ENCODE measurements around the gene SPTBN4. TPM values are rescaled to one million over a fixed set of nuclear protein-coding genes. Genes with fewer than 3 reads are reported as not detected.
"Not testable (repeated sequence)": the region's sequence is repeated elsewhere in the genome, so short reads cannot be mapped to it uniquely, and the experiment has no call there.

SPTBN4 gene
- total RNA-seq, 1 donor from 2014 or later, result 0.53 TPM

DNA sequence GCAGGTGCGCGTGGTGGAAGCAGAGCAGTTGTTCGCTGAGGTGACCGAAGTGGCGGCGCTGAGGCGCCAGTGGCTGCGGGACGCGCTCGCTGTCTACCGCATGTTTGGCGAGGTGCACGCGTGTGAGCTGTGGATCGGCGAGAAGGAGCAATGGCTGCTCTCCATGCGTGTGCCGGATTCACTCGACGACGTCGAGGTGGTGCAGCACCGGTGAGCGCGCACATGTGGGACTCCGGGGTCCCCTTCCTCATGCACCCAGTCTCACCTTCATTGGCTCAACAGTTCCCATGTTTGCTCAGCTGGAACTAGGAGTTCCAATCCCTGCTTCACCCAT lies 46.5 kb downstream of the SPTBN4 start:
- intact Hi-C loops (cut with DNase I), result no loop called here
- H3K27me3 ChIP-seq (ENCODE audit: low read depth), result peaks cover 42% of the 10 kb centered on the region
- DNase-seq (no peak), ATAC-seq (no peak)
- H3K9me3 ChIP-seq, result no peaks in the 10 kb centered on the region
- TF ChIP-seq, protein P1, sequence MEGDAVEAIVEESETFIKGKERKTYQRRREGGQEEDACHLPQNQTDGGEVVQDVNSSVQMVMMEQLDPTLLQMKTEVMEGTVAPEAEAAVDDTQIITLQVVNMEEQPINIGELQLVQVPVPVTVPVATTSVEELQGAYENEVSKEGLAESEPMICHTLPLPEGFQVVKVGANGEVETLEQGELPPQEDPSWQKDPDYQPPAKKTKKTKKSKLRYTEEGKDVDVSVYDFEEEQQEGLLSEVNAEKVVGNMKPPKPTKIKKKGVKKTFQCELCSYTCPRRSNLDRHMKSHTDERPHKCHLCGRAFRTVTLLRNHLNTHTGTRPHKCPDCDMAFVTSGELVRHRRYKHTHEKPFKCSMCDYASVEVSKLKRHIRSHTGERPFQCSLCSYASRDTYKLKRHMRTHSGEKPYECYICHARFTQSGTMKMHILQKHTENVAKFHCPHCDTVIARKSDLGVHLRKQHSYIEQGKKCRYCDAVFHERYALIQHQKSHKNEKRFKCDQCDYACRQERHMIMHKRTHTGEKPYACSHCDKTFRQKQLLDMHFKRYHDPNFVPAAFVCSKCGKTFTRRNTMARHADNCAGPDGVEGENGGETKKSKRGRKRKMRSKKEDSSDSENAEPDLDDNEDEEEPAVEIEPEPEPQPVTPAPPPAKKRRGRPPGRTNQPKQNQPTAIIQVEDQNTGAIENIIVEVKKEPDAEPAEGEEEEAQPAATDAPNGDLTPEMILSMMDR (IDR thresholded peaks at IDR 0.05), result no peak
- no peaks in the 10 kb centered on the region for H3K36me3 ChIP-seq
- no peak overlapping the region for H3K4me3 ChIP-seq
- no peak overlapping the region for H3K27ac ChIP-seq
- no peaks in the 10 kb centered on the region for H3K4me1 ChIP-seq

GRCh38 chr19:40513741-40514315 lies 47.0 kb downstream of the SPTBN4 start:
- intact Hi-C loops (cut with DNase I), result no loop called here
- TF ChIP-seq, protein P1 (IDR thresholded peaks at IDR 0.05), result no peak
- DNase-seq (no peak), ATAC-seq (no peak)
- Histone ChIP-seq H3K9me3 (no peaks in the 10 kb centered on the region), H3K27me3 (ENCODE audit: low read depth) (peaks cover 42% of the 10 kb centered on the region), H3K27ac (no peak overlapping the region), H3K4me1 (no peaks in the 10 kb centered on the region), H3K4me3 (no peak overlapping the region), H3K36me3 (no peaks in the 10 kb centered on the region)

DNA sequence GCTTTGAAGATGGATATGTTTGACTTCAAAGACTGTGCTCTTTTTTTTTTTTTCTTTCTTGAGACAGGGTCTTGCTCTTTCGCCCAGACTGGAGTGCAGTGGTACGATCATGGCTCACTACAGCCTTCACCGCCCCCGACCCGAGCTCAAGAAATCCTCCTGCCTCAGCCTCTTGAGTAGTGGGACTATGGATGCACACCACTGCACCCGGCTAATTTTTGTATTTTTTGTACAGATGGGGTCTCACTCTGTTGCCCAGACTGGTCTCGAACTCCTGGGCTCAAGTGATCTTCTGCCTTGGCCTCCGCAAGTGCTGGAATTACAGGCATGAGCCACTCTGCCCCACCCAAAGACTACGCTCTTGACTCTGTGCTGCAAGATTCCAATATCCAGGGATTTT lies 50.4 kb downstream of the SPTBN4 start:
- intact Hi-C loops (cut with DNase I), result no loop called here

GRCh38 chr19:40519352-40520322 lies 52.8 kb downstream of the SPTBN4 start:
- no peaks in the 10 kb centered on the region for H3K9me3 ChIP-seq
- DNase-seq (no peak), ATAC-seq (peak; percentile 53 to 75)
- no peaks in the 10 kb centered on the region for H3K36me3 ChIP-seq
- H3K27ac ChIP-seq, result no peak overlapping the region
- TF ChIP-seq, protein P1 (IDR thresholded peaks at IDR 0.05), result no peak
- H3K4me3 ChIP-seq, result no peak overlapping the region
- intact Hi-C loops (cut with DNase I), result no loop called here
- peaks cover 9% of the 10 kb centered on the region for H3K4me1 ChIP-seq
- peaks cover 28% of the 10 kb centered on the region for H3K27me3 ChIP-seq (ENCODE audit: low read depth)

More for the DNA sequence above, 50.4 kb downstream of the SPTBN4 start:
- Histone ChIP-seq H3K9me3 (no peaks in the 10 kb centered on the region), H3K27me3 (ENCODE audit: low read depth) (peaks cover 51% of the 10 kb centered on the region), H3K27ac (no peak overlapping the region), H3K4me1 (peaks cover 9% of the 10 kb centered on the region), H3K4me3 (no peak overlapping the region), H3K36me3 (no peaks in the 10 kb centered on the region)
- DNase-seq (no peak), ATAC-seq (no peak)
- TF ChIP-seq, protein P1 (IDR thresholded peaks at IDR 0.05), result no peak

GRCh38 chr19:40521276-40521675 lies 54.5 kb downstream of the SPTBN4 start:
- H3K27ac ChIP-seq, result no peak overlapping the region
- no peak for DNase-seq
- intact Hi-C loops (cut with DNase I), result no loop called here

DNA sequence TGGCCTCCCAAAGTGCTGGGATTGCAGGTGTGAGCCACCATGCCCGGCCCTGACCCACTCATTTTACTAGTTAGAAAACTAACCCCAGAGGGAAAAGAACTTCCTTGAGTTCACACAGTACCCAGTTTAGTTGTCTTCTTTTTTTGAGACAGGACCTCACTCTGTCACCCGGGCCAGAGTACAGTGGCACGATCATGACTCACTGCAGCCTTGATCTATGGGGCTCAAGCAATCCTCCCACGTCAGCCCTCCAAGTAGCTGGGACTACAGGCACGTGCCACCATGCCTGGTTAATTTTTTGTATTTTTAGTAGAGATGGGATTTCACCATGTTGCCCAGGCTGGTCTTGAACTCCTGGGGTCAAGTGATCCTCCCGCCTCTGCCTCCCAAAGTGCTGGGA lies 55.1 kb downstream of the SPTBN4 start:
- peaks cover 21% of the 10 kb centered on the region for H3K27me3 ChIP-seq (ENCODE audit: low read depth)
- intact Hi-C loops (cut with DNase I); DNase-seq; H3K9me3 ChIP-seq; ATAC-seq; H3K4me3 ChIP-seq; H3K4me1 ChIP-seq; H3K36me3 ChIP-seq; H3K27ac ChIP-seq: not testable (repeated sequence)

More at GRCh38 chr19:40521276-40521675, 54.5 kb downstream of the SPTBN4 start:
- H3K27me3 ChIP-seq (ENCODE audit: low read depth), result peaks cover 21% of the 10 kb centered on the region
- ATAC-seq, result no peak
- no peaks in the 10 kb centered on the region for H3K9me3 ChIP-seq
- no peaks in the 10 kb centered on the region for H3K36me3 ChIP-seq
- peaks cover 9% of the 10 kb centered on the region for H3K4me1 ChIP-seq
- H3K4me3 ChIP-seq, result no peak overlapping the region
- TF ChIP-seq, protein P1 (IDR thresholded peaks at IDR 0.05), result no peak
